ENCODE results near the gene ALDH3A1.

The ALDH3A1 gene

GRCh38 chr17:19759568-19760549 is 11.8 kb upstream of the ALDH3A1 start:
- DNase-seq (ENCODE audit: low spot score), result no peak

DNA sequence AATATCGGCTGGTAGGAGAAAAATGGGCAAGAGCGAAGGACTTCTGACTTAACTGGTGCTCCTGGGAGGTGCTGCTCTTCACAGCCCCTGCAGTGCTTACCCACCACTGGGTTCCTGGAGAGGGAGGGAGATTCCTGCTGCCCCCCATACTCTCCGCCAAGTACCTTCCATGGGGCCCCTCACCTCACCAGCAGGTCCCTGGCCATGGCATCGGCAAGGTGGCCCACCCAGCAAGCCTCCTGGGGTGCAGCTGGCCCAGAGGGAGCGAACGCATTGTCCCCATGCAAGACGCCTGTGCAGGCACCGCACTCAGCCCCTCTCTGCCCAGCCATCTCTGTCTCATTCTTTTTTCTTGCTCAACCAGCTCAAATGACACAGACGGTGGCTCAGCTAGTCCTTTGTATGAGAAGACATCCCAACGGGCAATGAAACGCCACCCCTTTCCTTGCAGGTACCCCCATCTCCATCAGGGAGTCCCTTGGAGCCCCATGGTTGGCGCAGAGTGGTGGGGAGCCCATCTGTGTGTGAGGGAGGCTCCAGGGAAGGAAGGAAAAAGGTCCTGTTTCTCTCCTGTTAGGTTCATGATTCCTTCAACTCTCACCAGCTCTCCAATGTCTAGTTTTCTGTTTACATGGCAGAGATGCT is 9.6 kb upstream of the ALDH3A1 start:
- DNase-seq (ENCODE audit: low spot score), result no peak

DNA sequence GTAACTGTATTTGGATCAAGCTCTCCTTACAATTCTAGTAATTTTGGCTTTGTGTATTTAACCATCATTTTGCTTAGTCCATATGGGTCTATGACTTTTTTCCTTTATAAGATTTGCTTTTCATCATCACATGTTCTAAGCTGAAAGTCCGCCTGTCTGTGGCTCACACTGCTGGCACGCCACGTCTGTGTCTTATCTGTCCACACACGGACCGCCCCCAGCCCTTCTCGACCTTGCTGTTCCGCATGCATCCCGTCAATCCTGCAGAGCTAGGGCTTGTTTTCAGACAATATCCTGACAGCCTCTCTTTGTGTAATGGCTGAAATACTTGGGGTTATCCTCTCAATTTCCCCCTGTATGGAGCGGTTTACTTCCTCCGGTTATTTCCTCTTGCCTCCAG is 8.4 kb upstream of the ALDH3A1 start:
- DNase-seq (ENCODE audit: low spot score), result no peak

DNA sequence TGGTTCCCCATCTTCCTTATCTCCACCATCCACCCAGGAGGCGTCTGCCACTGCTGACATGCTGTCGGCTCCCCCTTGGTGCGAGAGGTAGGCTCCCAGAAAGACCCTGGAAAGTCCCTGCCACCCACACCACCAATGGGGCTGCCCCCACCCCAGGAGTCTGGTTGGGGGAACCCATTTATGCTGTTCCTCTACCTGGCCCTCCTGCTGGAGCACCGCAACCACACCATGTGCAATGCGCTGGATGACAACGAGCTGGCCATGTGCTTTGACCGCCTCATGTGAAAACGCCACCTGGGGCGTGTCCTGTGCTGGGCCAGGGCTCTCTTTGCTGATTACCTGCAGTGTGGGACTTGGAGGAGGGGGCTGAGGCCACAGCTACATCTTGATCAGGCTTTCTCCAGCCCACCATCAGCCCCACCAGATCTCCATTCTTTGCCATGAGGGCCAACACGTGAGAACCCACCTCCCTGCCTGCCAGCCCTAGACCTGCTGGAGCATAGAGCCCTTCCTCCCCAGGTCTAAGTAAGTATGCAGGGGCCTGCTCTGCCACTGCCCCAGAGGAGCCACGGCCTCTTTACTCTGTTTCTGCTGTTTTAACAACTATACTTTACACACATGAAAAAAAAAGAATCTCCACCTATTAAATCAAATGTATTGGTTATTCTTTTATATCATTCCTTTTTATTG is 7.9 kb upstream of the ALDH3A1 start:
- no peak for DNase-seq (ENCODE audit: low spot score)

DNA sequence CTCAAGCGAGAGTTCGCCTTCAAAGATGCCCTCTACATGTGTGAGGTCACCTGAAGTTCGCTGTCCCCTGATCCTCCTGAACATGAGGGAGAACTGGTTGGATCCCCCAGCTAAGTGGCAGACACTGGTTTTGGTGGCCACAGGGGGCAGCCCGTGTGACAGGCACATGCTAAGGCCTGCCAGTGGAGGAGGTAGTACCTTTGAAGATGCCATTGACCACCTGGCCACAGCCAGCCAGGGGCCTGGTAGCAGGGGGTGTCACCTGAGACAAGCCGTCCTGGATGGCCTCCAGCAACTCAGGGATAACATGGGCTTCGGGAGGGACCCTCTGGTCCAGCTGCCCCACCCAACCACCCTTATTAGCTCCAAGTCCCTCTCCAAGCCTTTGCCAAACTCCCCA is 7.3 kb upstream of the ALDH3A1 start:
- no peak for DNase-seq (ENCODE audit: low spot score)

DNA sequence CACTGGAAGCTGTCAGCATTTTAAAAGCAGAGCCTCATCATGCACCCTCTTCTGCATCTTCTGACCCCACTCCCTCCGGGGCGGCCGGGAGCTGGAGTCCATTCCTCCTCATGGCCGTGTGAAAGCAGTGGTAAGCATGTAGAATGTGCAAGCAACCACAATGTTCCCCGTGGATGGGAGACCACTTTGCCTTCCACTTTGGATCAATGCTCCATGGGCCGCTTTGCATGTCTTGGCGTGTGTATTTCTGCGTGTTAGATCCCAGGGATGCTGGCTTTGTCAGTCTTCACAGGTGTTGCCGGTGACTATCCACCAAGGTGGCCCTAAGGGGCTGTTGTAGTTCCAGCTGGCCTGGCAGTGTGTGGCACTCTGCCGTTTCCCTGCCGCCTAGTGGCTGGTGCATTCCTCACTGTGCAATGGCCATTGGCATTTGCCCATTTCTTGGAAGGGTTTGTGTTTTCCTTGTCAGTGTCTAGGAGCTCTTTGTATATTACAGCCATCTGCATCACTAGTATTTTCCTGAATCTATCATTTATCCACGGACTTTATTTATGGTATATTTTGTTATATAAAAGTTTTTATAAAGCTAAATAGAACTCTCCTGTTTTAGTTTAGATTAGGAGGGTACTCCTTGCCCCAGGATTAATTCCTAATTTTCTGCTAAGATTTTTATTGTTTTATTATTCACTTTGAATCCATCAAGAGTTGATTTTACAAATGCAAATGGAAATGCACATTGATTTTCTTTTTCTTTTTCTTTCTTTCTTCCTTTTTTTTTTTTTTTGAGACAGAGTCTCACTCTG is 5.8 kb upstream of the ALDH3A1 start:
- no peak for DNase-seq (ENCODE audit: low spot score)

DNA sequence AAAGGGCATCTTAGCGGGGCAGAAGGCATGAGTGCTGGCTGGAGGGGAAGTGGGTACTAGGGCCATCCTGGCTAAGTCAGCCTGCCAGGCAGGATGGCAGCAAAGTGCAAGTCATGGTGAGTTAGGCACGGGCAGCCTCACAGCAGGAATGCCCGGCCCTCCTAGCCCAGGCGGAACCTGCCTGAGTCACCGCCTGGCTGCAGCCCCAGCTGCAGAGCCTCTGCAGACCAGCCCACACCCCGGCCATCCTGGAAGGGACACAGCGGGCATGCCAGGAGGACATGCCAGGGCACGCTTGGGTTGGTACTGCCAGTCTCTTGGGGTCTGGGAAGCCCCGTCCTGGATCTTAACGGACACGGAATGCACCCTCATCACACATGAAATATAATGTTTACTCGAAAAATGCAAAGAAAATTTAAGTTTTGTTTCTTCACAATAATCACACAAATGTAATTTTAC is 5.0 kb upstream of the ALDH3A1 start:
- peak; percentile 69 for DNase-seq (ENCODE audit: low spot score)

DNA sequence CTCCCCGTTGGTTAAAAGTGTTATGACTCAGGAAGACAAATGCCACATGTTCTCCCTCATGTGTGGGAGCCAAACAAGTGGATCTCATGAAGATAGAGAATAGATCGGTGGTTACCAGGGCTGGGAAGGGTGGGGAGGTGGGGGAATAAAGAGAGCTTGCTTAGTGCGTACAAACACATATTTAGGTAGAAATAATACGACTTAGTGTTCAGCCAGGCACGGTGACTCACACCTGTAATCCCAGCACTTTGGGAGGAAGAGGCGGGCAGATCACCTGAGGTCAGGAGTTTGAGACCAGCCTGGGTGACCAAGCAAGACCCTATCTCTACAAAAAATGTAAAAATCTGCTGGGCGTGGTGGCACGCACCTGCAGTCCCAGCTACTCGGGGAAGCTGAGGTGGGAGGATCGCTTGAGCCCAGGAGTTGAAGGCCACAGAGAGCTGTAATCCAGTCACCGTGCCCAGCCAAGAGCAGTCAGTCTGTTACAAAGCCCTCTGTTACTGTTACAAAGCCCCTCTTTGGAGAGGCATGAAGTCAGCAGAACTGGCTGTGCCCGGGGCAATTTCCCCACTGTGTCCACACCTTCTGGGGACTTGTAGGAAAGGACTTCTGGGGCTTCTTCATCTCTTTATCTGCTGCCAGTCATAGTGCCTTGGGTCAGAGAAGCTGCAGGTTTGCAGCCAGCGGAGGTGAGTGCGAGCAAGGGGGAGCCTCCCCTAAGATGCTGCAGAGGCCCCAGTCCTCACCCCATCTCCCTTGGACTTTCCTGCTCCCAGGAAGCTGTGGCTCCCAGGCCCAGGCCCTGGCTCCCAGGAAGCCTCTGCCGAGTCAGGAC is 4.3 kb upstream of the ALDH3A1 start:
- DNase-seq (ENCODE audit: low spot score), result no peak

- DNase-seq (ENCODE audit: low spot score), result no peak
Measured at GRCh38 chr17:19750835-19751234, 2.7 kb upstream of the ALDH3A1 start.

GRCh38 chr17:19750020-19750572 is 2.0 kb upstream of the ALDH3A1 start:
- no peak for DNase-seq (ENCODE audit: low spot score)

DNA sequence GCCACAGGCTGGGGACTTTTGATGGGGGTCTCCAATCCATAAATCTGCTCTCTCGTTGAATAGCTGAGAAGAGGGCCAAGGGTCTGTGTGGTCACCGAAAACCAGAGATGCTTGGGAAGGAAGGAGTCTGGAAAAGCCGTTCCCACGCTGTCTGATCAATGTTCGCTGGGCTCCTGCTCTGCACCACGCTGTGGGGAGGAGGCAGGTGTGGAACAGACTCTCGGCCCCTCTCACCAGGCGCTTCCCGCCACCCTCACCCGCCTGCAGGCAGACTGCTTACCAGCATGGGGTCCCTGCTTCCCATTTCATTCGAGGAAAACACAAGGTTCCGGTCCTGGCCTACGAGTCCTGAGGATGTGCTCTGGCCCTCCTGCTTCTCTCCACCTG is 702 bp upstream of the ALDH3A1 start:
- no peak for DNase-seq (ENCODE audit: low spot score)

DNA sequence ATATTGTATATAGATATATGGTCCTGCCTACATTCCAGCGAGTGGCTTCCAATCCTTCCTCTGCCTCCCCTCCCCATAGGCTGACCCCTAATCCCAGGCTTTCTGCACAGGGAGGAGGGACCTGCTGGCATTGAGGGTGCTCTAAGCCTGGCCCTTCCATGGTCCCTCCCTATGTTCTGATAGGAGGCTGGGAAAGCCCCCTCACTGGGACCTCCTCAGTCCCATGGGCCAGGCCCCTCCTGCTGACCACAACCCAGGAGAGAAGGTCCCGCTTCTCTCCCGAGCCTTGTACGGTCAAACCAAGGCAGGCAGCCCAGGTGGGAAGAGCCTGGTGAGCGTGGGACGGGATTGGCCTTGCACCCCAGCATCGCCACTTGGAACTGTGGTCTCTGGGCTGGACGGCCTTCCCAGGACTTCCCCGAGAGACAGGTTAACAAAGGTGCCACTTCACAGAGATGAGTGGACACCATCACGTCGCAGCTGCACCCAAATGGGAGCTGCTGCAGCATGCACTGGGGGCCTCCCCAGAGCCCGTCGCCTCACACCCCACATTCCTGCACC is 859 bp downstream of the ALDH3A1 start:
- no peak for DNase-seq (ENCODE audit: low spot score)

DNA sequence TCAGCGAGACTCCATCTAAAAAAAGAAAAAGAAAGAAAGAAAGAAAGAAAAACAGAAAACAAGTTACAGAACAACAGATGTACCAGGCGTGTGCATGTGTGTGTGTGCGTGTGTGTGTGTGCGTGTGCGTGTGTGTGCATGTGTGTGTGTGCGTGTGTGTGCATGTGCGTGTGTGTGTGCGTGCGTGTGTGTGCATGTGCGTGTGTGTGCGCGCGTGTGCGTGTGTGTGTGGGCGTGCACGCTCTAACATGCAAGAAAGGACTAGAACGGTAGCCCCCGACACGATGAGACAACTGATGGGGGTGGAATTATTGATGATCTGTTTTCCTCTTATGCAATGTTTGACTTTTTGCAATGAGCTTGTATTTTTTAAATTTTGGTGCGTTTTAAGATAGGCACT is 1.6 kb downstream of the ALDH3A1 start:
- no peak for DNase-seq (ENCODE audit: low spot score)

GRCh38 chr17:19744922-19745757 is 3.0 kb downstream of the ALDH3A1 start:
- peak; percentile 64 for DNase-seq (ENCODE audit: low spot score)

DNA sequence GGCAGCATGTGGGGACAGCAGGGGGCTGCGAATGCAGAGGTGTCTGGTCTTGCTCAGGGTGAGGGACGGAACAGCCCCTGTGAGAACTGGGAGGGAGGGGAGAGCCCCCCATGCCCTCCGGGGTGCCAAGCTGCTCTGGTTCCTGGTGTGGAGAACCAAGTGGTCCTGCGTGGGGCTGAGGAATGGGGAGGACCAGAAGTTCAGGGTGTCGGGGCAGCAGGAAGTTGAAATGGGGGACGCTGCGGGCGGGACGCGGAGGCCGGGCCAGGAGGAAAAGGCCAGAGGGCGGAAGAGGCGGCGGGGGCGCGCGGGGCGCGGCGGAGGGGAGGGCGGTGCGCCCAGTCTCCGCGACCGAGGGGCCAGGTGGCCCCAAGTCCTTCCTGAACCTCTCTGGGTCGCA is 3.6 kb downstream of the ALDH3A1 start:
- no peak for DNase-seq (ENCODE audit: low spot score)

DNA sequence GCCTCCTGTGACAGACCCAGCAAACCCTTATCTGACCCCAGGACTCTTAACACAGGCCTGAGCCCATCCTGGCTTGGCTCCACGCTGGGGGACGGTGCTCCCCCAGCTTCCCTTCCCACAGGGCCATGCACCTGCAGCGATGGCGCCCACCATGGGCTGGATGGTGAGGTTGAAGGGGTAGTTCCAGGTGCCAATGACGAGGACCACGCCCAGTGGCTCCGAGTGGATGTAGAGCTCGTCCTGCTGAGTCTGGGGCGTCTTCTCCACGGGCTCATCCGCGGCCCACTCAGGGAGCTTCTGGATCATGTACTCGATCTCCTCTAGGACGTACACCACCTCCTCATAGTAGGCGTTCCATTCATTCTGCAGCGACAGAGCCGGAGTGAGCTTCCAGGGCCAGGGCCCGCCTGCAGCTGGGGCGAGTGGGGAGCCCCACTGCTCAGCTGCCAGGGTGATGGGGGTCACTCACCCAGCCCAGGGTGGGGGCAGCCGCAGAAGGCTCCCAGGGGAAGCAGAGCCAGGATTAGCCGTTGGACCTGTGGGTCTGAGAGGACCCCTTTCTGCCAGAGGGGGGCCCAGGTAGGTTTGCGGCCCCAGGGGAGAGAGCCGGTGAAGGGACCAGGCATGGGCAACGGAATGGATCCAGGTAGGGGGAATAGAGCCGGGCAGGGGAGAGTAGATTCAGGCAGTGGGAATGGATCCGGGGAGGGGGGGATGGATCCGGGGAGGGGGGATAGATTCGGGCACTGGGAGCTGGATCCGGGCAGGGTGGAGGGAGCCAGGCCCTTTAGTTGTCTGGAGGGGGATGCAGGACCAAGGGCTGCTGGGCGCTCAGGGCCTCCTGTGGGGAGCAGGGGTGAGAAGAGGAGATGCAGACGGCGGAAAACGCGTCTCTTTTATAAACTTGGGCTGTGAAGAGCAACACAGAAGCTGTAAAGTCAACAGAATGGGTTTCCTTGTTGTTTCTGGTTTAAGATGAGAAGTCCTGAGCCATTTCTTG is 4.7 kb downstream of the ALDH3A1 start:
- no peak for DNase-seq (ENCODE audit: low spot score)

DNA sequence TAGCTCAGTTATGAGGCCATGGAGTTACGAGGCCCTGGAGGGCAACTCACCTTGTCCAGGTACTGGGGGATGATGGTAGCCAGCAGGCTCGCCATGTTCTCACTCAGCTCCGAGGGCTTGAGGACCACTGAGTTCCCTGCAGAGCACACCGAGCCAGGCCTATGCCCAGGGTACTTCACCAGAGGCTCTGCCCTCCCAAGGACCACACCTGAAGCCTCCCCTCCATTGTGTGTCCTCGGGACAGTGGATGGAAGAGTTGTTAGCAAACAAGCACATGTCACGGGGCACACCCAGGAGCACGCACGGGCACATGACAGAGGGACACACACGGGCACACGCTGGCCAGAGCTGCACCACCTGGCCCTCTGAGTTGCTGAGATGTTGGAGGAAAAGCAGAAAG is 5.6 kb downstream of the ALDH3A1 start:
- no peak for DNase-seq (ENCODE audit: low spot score)

DNA sequence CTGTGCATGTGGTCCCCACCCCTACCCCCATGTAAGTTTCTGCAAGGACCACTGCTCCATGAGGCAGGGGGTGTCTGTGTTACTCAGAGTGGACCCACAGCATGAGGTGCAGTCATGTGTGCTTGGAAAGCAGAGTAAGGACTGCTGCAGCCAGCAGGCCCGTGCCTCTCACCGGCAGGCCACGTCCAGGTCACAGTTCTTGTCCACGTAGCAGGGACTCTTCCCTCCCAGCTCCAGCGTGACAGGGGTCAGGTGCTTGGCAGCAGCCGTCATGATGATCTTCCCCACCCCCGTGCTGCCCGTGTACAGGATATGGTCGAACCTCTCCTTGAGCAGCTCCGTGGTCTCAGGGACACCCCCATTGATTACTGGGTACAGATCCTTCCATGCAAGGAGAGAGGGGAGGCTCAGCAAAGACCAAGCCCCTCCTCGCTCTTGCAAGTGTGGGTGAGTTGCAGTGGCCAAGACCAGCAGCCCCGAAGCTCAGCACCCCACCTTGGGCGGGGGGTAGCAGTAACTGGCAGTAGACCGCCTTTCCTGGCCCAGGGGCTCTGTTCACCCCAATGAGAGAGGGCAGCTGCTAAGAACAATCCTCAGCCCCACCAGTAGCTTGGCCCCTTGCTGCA is 6.2 kb downstream of the ALDH3A1 start:
- DNase-seq (ENCODE audit: low spot score), result no peak

Data from hematopoietic multipotent progenitor cell treated with erythropoietin and hydrocortisone succinate and interleukin-3 and kit ligand, for 15 days (in vitro differentiated cells).